ENCODE data around the gene COPG2. TPM values are rescaled to one million over a fixed set of nuclear protein-coding genes. Genes with fewer than 3 reads are reported as not detected.

Gene COPG2
- total and polyA plus RNA-seq, 8 donors = 16.6 to 50.3 (median 44.2) TPM

DNA sequence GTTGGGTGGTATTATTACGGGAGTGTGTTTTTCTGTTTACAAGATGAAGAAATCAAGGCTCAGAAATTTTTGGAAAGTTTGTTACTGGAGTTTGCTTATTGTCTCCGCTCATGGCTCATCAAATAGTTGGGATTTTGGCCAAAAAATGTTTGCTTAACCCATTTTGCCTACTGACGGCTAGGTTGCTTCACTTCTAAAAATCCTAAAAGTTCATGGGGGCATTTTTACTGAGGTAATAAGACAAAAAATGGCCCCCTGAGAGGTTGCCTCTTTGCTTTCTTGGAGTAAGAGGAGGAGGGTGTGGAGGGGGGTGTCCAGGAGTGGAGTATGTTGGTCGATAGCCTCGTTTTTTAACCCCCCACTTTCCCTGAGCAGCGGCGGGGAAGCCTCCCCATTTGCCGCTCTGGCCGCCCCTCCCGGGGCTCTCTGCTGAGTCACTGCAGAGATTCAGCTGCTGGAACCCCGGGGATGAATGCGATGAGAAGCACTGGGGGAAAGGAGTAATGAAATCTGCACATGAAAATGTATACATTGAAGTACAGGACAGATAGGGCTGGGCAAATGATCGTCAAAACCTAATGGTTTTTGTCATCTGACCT lies 175.2 kb downstream of the COPG2 start:
- Histone ChIP-seq H3K9me3 (no peaks in the 10 kb centered on the region), H3K36me3 (peaks cover 0 to 7% of the 10 kb centered on the region in 2 donors), H3K4me1 (peaks cover 0 to 12% of the 10 kb centered on the region in 2 donors), H3K27ac (no peak overlapping the region), H3K27me3 (peaks cover 0 to 57% of the 10 kb centered on the region in 2 donors), H3K4me3 (peak overlapping the region; percentile 22 to 31)
- ATAC-seq = no peak
- no peak for TF ChIP-seq CTCF (IDR thresholded peaks at IDR 0.05)
- peak in 1 of 4 donors; percentile 37 for DNase-seq
- intact Hi-C loops (cut with DNase I) = no loop called here

DNA sequence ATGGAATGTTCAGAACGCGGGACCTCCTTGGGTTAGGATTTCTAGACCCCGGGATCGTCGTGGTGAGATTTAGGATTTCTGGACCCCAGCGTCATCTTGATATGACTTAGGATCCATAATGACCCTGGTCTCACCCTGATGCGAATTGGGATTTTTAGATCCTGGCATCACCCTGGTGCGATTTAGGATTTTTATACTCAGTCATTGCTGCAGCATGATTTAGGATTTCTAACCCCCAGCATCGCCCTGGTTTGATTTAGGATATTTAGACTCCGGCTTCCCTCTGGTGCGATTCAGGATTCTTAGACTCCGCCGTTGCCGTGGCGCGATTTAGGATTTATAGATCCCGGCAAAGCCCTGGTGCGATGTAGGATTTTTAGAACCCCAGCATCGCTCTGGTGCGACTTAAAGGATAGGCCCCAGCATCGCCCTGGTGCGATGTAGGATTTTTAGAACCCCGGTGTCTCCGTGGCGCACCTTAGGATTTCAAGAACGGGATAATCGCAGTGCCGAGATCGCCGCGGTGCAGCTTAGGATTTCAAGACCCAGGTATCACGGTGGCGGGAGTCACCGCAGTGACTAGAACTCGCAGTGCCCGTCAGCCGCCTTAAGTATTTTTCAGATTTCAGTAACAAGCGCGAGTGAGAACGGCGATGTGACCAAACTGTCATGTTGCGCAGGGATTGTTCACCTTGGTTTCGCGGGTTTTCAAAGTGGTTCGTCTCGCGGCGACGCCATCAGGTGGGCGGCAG lies 175.8 kb downstream of the COPG2 start:
- Histone ChIP-seq H3K36me3 (peaks cover 0 to under 1% of the 10 kb centered on the region in 2 donors), H3K4me1 (peaks cover 0 to 12% of the 10 kb centered on the region in 2 donors), H3K9me3 (no peaks in the 10 kb centered on the region), H3K27ac (no peak overlapping the region), H3K27me3 (peaks cover 0 to 57% of the 10 kb centered on the region in 2 donors), H3K4me3 (peak overlapping the region; percentile 22 to 31)
- TF ChIP-seq CTCF (IDR thresholded peaks at IDR 0.05) = no peak
- ATAC-seq (no peak), DNase-seq (peak in 1 of 4 donors; percentile 59)
- intact Hi-C loops (cut with DNase I) = no loop called here

- Histone ChIP-seq H3K27ac (peak within 1 kb of the TSS in 1 of 2 donors; percentile 30), H3K36me3 (no peaks in the 10 kb centered on the region), H3K9me3 (no peaks in the 10 kb centered on the region), H3K4me3 (peak within 1 kb of the TSS; percentile 22 to 31), H3K27me3 (peaks cover 0 to 60% of the 10 kb centered on the region in 2 donors), H3K4me1 (peaks cover 0 to 12% of the 10 kb centered on the region in 2 donors)
- ATAC-seq (peak; percentile 47), DNase-seq (peak in 3 of 4 donors; percentile 63 to 83 (median 67))
- intact Hi-C loops (cut with DNase I) = no loop called here
- TF ChIP-seq CTCF (IDR thresholded peaks at IDR 0.05) = no peak
Measured at GRCh38 chr7:130491841-130492522, 176.6 kb downstream of the COPG2 start, which contains the start of gene MEST. Gene MEST (plus strand): TSS chr7:130492085. CDS start chr7:130492314, 229 bp downstream.

DNA sequence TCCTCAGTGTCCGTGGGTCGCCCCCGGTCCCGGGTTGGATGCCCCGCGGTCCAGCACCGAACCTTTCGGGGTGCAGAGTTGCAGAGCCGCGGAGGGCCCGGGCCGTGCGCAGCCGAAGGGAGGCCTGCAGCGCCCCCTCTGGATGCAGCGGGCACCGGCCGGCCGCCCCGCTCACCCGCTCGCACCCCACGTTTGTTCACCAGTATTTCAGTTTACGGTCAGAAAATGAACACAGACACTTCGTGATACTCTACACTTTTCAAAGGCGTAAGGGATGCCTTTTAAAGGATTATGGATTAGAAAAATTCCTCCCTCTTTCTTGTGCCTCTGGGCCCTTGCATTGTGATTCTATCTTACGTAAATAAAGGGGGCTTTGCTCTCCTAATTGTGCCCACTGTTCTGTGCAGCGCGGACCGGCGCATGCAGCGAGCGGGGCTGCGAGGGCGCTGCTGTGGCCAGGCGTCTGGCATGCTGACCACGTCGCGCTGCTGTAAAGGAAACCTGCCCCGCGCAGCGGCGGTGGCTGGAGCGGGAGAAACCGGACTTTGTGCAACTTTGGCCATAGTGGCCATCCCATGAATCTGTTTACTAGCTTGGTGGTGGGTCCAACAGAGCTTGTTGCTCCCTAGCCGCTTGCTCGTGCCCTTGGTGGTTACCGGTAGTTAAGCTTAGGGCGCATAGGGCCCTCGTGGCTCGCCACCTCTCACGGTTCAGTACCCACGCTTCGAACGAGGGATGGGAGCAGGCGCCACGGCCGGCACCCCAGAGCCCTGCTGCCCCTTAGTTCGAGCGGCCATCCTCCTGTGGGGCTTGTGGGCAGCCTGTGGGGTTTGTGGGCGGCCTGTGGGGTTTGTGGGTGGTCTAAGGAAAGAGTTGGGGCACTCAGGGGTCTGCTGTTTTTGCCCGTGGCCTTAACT lies 177.4 kb downstream of the COPG2 start:
- intact Hi-C loops (cut with DNase I) = no loop called here
- Histone ChIP-seq H3K9me3 (no peaks in the 10 kb centered on the region), H3K27me3 (peaks cover 0 to 68% of the 10 kb centered on the region in 2 donors), H3K4me1 (peaks cover 6 to 19% of the 10 kb centered on the region in 2 donors), H3K27ac (peak overlapping the region in 1 of 2 donors; percentile 30), H3K36me3 (no peaks in the 10 kb centered on the region), H3K4me3 (peak overlapping the region; percentile 22 to 31)
- peak; percentile 56 for ATAC-seq
- DNase-seq = peak in 3 of 4 donors; percentile 51 to 84 (median 72)
- TF ChIP-seq CTCF (IDR thresholded peaks at IDR 0.05) = peak; percentile 47 to 55
